NCI-H2081 (cell line): ENCODE results near the gene LDAH.
A peak's percentile ranks its signal among the peaks of the same experiment; 100 is the strongest.

ENCODE experiments used
- DNase-seq, 2 experiments: peaks; one replicate each; lab custom pipeline; 2025; lab: John Stamatoyannopoulos, UW

LDAH gene

DNA sequence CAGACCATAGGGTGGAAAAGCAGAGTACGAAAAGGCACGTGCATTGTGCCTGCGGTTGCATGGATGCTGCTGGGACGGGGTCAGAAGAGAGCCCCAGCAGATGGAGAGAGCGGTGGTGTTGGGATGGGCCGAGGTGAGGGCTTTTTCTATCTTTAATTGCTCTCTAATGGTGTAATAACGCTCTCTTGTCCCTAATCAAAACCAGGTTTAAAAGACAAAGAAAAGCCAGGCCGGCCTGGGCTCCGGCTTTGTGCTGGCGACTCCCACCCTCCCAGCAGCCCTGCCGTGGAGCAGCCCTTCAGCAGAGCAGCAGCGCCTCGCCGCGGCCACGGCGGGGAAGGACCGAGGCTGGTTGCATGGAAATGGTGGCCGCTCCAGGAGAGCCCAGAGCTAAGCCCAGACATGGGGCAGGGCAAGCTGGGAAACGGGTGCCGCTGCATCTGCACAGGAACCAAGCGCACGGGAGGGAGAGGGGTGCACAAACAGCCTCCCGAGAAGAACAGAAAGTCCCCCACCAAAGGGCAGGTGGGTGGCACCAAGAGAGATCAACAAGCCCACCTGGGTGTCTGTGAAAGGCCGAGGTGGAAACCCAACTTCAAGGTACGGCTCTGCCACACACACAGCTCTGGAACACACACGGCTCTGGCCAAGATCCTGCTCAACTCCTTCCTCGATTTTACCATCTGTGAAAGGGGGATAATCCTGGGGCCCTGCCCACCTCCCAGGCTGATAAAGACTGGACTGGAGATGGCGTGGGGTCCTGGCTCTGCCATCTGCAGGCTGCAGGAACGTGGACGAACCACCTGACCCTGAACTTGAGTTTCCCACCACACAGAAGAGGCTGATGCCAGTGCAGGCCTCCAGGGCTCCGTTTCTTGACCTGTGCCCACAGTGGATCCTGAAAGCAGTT is 187.0 kb downstream of the LDAH start:
- peak; percentile 84 to 88 for DNase-seq

DNA sequence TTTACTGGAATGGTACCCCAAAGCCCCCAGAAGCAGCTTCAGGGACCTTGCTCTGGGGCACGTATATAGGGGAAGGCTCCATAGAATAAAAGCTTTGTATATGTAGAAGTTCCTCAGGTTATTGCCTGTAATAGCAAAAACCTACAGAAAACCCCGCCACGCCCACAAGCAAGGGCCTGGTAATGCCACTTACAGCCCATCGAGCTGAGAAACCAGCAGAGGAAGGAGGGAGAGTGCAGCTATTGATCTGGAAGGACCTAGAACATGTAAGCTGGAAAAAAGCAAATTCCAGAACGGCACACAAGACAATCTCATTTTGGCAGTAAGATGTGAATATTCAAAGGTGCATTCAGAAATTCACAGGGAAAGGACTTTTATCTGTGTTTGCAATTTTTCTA is 187.8 kb downstream of the LDAH start:
- DNase-seq, result no peak

DNA sequence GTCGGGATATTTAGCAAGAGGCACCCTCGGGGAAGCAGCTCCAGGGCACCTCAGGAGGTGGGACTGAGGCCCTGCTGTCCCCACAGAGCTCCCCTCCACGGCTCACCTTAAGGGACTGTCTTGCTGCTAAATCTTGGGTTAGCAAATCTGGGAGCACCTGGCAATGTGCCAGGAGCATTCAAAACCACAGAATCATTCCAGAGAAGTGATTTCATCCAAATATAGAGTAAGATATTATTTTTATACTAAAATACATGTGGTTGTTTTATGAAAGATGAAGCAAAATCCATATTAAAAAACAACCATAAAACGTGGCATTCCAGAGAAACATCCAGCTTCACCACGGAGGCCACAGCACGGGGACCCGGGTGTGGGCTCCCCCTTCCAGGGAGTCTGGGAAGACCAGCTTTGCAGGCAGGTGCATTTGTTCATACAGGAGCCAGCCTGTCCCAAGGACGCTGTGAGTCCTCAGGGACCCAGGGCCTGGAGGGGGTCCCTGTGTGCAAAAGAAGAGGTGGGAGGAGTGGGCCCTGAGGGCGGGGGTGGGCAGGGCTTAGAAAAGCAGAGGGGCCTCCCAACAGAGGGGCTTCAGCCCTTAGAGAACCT is 188.3 kb downstream of the LDAH start:
- no peak for DNase-seq
